ENCODE data around the gene VOPP1.

Gene VOPP1

DNA sequence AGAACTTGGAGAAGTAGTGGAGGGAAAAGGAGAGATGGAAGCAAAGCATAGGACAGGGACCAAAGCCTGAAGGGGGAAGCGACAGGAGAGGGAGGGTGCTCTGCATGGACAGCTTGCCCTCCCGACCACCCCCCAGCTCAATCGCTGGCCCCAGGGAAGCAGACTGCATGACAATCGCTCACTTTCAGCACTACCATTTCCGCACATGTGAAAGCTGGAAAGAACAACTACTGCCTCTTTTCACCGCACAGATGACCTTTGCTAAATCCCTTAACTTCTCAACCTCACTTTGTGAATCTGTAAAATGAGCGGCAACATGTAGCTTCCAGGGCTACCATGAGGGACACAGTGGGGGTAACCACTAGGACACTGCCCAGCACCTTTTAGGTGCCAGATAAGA is 17.1 kb downstream of the VOPP1 start:
- H3K4me3 ChIP-seq (replicated peaks; ENCODE audit: low read depth, low read length) = no peak overlapping the region
- no peak for DNase-seq (ENCODE audit: extremely low read depth, low read depth)
- TF ChIP-seq, protein P1, sequence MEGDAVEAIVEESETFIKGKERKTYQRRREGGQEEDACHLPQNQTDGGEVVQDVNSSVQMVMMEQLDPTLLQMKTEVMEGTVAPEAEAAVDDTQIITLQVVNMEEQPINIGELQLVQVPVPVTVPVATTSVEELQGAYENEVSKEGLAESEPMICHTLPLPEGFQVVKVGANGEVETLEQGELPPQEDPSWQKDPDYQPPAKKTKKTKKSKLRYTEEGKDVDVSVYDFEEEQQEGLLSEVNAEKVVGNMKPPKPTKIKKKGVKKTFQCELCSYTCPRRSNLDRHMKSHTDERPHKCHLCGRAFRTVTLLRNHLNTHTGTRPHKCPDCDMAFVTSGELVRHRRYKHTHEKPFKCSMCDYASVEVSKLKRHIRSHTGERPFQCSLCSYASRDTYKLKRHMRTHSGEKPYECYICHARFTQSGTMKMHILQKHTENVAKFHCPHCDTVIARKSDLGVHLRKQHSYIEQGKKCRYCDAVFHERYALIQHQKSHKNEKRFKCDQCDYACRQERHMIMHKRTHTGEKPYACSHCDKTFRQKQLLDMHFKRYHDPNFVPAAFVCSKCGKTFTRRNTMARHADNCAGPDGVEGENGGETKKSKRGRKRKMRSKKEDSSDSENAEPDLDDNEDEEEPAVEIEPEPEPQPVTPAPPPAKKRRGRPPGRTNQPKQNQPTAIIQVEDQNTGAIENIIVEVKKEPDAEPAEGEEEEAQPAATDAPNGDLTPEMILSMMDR (IDR thresholded peaks at IDR 0.05; ENCODE audit: low read depth, low read length, missing control alignments) = no peak

DNA sequence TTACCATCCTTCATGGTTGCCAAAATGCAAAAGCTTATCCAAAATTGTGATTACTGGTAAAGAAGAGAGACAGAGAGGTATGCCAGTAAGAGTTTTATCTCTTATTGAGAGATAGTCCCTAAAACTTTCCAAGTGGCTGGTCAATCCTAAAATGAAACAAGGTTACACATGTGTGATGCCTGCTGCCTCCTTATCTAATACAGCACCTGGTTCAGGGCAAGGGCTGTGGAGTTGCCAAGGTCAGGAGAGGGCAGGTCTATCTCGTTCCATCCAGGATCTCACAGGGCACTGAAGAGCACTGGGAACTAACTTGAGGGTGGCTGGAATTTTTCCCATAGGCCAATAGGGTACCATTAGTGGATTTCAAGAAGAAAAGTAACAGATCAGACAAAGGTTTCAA is 18.3 kb downstream of the VOPP1 start:
- no peak for DNase-seq (ENCODE audit: extremely low read depth, low read depth)
- TF ChIP-seq, protein P1 (IDR thresholded peaks at IDR 0.05; ENCODE audit: low read depth, low read length, missing control alignments) = no peak
- H3K4me3 ChIP-seq (replicated peaks; ENCODE audit: low read depth, low read length) = no peak overlapping the region

DNA sequence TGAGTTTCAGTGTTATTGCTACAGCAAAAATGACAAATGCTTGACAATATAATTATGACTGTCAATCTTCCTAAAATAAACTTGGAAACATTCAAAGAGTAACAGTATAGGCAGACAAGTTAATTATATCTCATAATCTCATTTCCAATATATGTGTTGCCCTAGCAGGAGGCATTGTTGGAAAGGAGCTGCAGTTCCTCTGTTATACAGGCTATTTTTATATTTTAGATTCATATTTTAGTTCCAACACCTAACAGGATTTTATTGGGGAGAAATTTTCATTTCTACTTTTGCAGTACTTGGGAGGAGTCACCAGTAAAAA is 19.3 kb downstream of the VOPP1 start:
- no peak overlapping the region for H3K4me3 ChIP-seq (replicated peaks; ENCODE audit: low read depth, low read length)
- TF ChIP-seq, protein P1 (IDR thresholded peaks at IDR 0.05; ENCODE audit: low read depth, low read length, missing control alignments) = no peak
- DNase-seq (ENCODE audit: extremely low read depth, low read depth) = no peak

DNA sequence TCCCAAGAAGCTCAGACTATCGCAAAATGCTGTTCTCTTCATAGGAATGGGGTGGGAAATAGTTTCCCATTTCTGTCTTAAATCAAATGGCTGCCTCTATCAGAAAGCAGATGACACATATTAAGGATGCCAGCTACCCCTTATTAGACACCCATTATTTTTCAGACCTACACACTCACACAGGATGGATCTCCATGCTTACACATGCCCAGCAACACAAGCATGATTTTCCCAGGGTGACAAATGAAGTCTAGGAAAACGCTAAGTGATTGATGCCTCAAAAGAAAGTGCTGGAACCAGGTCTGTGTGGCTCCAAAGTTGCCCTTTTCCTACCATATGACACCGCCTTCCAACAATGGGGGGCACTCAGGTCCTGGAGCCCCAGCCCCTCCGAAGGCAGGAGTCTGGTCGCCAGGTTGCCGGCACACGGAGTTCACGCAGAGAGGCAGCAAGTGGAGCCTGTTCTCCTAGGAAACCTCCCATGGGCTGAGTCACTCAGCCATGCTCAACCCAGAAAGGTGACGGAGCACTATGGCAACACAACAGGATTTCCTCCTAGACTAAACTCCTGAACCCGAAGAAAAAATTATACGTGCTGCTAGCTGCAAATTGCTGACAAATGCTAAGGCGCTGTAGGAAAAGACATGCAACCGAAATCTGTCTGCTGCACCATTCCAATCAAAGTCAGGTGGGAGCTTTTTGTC is 19.8 kb downstream of the VOPP1 start:
- no peak for DNase-seq (ENCODE audit: extremely low read depth, low read depth)
- TF ChIP-seq, protein P1 (IDR thresholded peaks at IDR 0.05; ENCODE audit: low read depth, low read length, missing control alignments) = no peak
- H3K4me3 ChIP-seq (replicated peaks; ENCODE audit: low read depth, low read length) = no peak overlapping the region

DNA sequence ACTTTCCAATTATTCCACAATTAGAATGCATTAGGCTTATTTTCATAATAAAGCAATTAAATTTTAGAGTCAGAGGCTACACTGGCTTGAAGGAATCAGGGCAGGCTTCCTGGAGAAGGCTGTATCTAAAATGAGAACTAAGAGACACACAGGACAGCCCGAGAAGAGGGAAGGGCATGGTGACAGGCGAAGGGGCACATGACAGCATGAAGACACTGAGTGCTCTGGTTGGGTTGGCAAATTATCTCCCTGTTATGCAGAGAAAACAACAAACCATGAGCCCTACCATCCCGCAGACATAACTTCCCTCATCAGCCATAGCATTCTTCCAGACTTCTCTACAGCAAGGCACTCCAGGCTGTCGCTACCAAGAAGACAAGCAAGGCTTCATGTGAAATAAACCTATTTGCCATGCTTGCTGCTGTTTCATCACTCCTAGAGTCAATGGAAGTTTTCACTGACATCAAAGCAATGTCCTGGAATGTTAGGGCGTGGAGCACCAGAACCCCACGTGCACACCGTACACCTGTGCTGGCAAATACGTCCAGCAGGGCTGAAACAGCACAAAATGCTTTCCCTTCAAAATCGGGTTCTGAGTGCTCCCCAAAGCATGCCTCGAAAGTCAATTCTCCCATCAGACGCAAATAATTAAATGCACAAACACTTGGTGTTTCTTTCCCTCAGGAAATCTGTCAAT is 21.3 kb downstream of the VOPP1 start:
- no peak overlapping the region for H3K4me3 ChIP-seq (replicated peaks; ENCODE audit: low read depth, low read length)

DNA sequence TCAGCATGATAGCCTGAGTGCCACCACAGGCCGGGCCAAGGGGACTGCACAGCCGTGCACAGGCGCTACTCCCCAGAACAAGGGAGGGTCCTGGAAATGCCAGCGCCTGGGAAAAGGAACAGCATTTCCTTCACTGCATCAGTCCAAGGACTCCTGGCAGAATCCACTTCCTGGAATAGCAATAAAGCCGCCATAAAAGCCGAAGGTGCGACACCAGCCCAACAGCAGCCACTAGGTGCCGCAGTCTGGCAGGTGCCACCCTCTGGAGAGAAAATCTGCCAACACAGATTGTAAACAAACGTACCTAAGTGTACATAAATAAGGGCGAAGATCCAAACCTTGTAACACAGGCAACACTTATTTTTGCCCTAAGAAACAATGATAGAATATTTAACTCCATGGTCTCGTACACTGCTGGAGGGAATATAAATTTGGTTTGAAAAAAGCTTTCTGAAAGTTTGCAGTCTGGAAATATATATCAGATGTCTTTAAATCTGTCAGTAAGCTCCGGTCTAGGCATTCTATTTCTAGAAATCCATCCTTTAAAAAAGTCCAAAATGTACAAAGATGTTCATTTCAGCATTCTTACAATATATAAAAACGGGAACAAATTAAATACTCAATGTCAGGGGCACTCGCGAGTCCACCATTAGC is 22.2 kb downstream of the VOPP1 start:
- no peak for DNase-seq (ENCODE audit: extremely low read depth, low read depth)
- no peak overlapping the region for H3K4me3 ChIP-seq (replicated peaks; ENCODE audit: low read depth, low read length)
- TF ChIP-seq, protein P1 (IDR thresholded peaks at IDR 0.05; ENCODE audit: low read depth, low read length, missing control alignments) = no peak

More for the DNA sequence above, 21.3 kb downstream of the VOPP1 start:
- TF ChIP-seq, protein P1 (IDR thresholded peaks at IDR 0.05; ENCODE audit: low read depth, low read length, missing control alignments) = no peak
- DNase-seq (ENCODE audit: extremely low read depth, low read depth) = no peak

Data from HFF-Myc (cell line).